CD4-positive, alpha-beta memory T cell (primary cell): ENCODE data around the gene TAF1B. TPM values are rescaled to one million over a fixed set of nuclear protein-coding genes. Genes with fewer than 3 reads are reported as not detected.

Experiments
- CTCF ChIA-PET: fragments of 350-600 bp; sonication (Branson Sonifier 250); formaldehyde crosslinking; loops from one replicate; lab custom pipeline; 2021; ENCODE audit warnings: inconsistent platforms; ENCODE audit not compliant: partially characterized antibody; lab: Charles Lee
- POLR2A ChIA-PET: fragments of 350-600 bp; sonication (Branson Sonifier 250); formaldehyde crosslinking; loops from one replicate; lab custom pipeline; 2021; ENCODE audit not compliant: partially characterized antibody; lab: Charles Lee
- DNase-seq, 5 donors: peaks; one replicate each; pipeline versions ENCODE4 v3.0.0 to v3.0.0-alpha.2; 2020 to 2022; ENCODE audit warnings: mixed read lengths in 1 of 5
- H3K27ac ChIP-seq: one replicate; pipeline ENCODE4 v1.7.0; 2013; ENCODE audit warnings: low read depth, low read length
- H3K27me3 ChIP-seq: 2 replicates; pipeline ENCODE4 v1.7.0; 2013; ENCODE audit warnings: mild to moderate bottlenecking, low read length, moderate library complexity; ENCODE audit not compliant: insufficient read depth
- H3K36me3 ChIP-seq: 2 replicates; pipeline ENCODE4 v1.7.0; 2013; ENCODE audit warnings: mild to moderate bottlenecking, low read length, moderate library complexity; ENCODE audit not compliant: insufficient read depth
- H3K4me1 ChIP-seq: 2 replicates; pipeline ENCODE4 v1.7.0; 2013; ENCODE audit warnings: mild to moderate bottlenecking, low read length, moderate library complexity; ENCODE audit not compliant: insufficient read depth
- H3K4me3 ChIP-seq, 2 donors: one replicate each; pipeline ENCODE4 v1.7.0; 2013; ENCODE audit warnings: low read length in 2 of 2, mild to moderate bottlenecking in 1 of 2
- H3K9me3 ChIP-seq, 2 donors: one replicate each; pipeline ENCODE4 v1.7.0; 2013; ENCODE audit warnings: low read length in 2 of 2, control low read depth in 1 of 2; ENCODE audit not compliant: control insufficient read depth in 1 of 2
- H3K27ac Mint-ChIP-seq, 7 donors: one replicate each; pipeline ENCODE4 v1.8.0; 2020 to 2021; ENCODE audit warnings: mixed read lengths in 7 of 7, mild to moderate bottlenecking in 6 of 7, inconsistent platforms in 3 of 7, moderate library complexity in 3 of 7
- H3K27me3 Mint-ChIP-seq, 2 donors: one replicate each; pipeline ENCODE4 v1.8.0; 2020 to 2021; ENCODE audit warnings: mixed read lengths in 2 of 2
- H3K36me3 Mint-ChIP-seq, 2 donors: one replicate each; pipeline ENCODE4 v1.8.0; 2020 to 2021; ENCODE audit warnings: mixed read lengths in 2 of 2, inconsistent platforms in 1 of 2, mild to moderate bottlenecking in 1 of 2
- H3K4me1 Mint-ChIP-seq, 4 donors: one replicate each; pipeline ENCODE4 v1.8.0; 2020 to 2021; ENCODE audit warnings: mixed read lengths in 4 of 4, mild to moderate bottlenecking in 1 of 4
- H3K4me3 Mint-ChIP-seq, 8 donors: one replicate each; pipeline ENCODE4 v1.8.0; 2020 to 2021; ENCODE audit warnings: mixed read lengths in 8 of 8, mild to moderate bottlenecking in 7 of 8, moderate library complexity in 6 of 8, inconsistent platforms in 3 of 8
- H3K9me3 Mint-ChIP-seq, 8 donors: one replicate each; pipeline ENCODE4 v1.8.0; 2020 to 2021; ENCODE audit warnings: mixed read lengths in 8 of 8, mild to moderate bottlenecking in 5 of 8, inconsistent platforms in 3 of 8, moderate library complexity in 1 of 8
- intact Hi-C: fragments of 100-400 bp; cut with micrococcal nuclease; formaldehyde crosslinking; loops from one replicate; pipeline ENCODE4 v1.15.1; 2023
- polyA plus RNA-seq, 2 donors: library from polyadenylated mRNA; unstranded; fragments of 300-500 nt; fragmentation: Illumina TruSeq; gene quantifications; one replicate each; pipeline ENCODE4 v1.2.3, GENCODE V29; 2021
- total RNA-seq, 2 experiments: library from RNA; stranded (reverse); gene quantifications; one replicate each; pipeline ENCODE4 v1.2.3, GENCODE V29; 2021

The TAF1B gene
- total and polyA plus RNA-seq, 4 experiments from 2014 or later, result 4.1 to 23.9 (median 17.8) TPM

GRCh38 chr2:9807555-9808305, 35.5 kb upstream of the TAF1B start:
- peaks cover 0 to 3% of the 10 kb centered on the region in 2 donors for H3K27me3 Mint-ChIP-seq
- H3K4me3 ChIP-seq, result no peak overlapping the region
- peak overlapping the region in 1 of 7 donors; percentile 44 for H3K27ac Mint-ChIP-seq
- no peaks in the 10 kb centered on the region for H3K4me1 Mint-ChIP-seq
- no peaks in the 10 kb centered on the region for H3K36me3 ChIP-seq
- H3K27ac ChIP-seq, result no peak overlapping the region
- H3K36me3 Mint-ChIP-seq, result no peaks in the 10 kb centered on the region
- no peak for DNase-seq
- ChIA-PET CTCF (interaction anchor here (1.4 kb wide), 1 partner anchor 10 kb away, joined by 3 read pairs; no protein-coding TSS in a partner anchor), POLR2A (no interaction called here)
- intact Hi-C loops, result no loop called here
- no peaks in the 10 kb centered on the region for H3K9me3 ChIP-seq
- H3K9me3 Mint-ChIP-seq, result no peaks in the 10 kb centered on the region
- H3K4me3 Mint-ChIP-seq, result no peak overlapping the region
- no peaks in the 10 kb centered on the region for H3K27me3 ChIP-seq
- H3K4me1 ChIP-seq, result no peaks in the 10 kb centered on the region

- Mint-ChIP-seq H3K27ac (no peak overlapping the region), H3K4me1 (no peaks in the 10 kb centered on the region), H3K36me3 (no peaks in the 10 kb centered on the region), H3K9me3 (no peaks in the 10 kb centered on the region), H3K27me3 (peaks cover 0 to 5% of the 10 kb centered on the region in 2 donors), H3K4me3 (no peak overlapping the region)
- DNase-seq, result no peak
- intact Hi-C loops, result no loop called here
- no peak overlapping the region for H3K4me3 ChIP-seq
- no peaks in the 10 kb centered on the region for H3K27me3 ChIP-seq
- H3K36me3 ChIP-seq, result no peaks in the 10 kb centered on the region
- H3K9me3 ChIP-seq, result no peaks in the 10 kb centered on the region
- peaks cover under 1% of the 10 kb centered on the region for H3K4me1 ChIP-seq
- no peak overlapping the region for H3K27ac ChIP-seq
- ChIA-PET POLR2A (no interaction called here), CTCF (interaction anchor here (1.4 kb wide), 1 partner anchor 11 kb away, joined by 3 read pairs; no protein-coding TSS in a partner anchor)
Measured at GRCh38 chr2:9808334-9809063, 34.8 kb upstream of the TAF1B start.

- CTCF ChIA-PET, result no interaction called here
- intact Hi-C loops, result no loop called here
- no peak for DNase-seq
- no peak overlapping the region for H3K4me3 Mint-ChIP-seq
- H3K9me3 Mint-ChIP-seq, result no peaks in the 10 kb centered on the region
- peaks cover 2 to 5% of the 10 kb centered on the region in 2 donors for H3K27me3 Mint-ChIP-seq
- H3K4me1 ChIP-seq, result peaks cover 6% of the 10 kb centered on the region
- H3K27me3 ChIP-seq, result no peaks in the 10 kb centered on the region
- no peaks in the 10 kb centered on the region for H3K36me3 ChIP-seq
- POLR2A ChIA-PET, result no interaction called here
- H3K27ac Mint-ChIP-seq, result no peak overlapping the region
- H3K27ac ChIP-seq, result no peak overlapping the region
- H3K9me3 ChIP-seq, result no peaks in the 10 kb centered on the region
- peaks cover 2 to 5% (median 4%) of the 10 kb centered on the region in 4 donors for H3K4me1 Mint-ChIP-seq
- no peak overlapping the region for H3K4me3 ChIP-seq
- H3K36me3 Mint-ChIP-seq, result no peaks in the 10 kb centered on the region
Measured at GRCh38 chr2:9809064-9809356, 34.3 kb upstream of the TAF1B start.

- H3K4me1 Mint-ChIP-seq, result peaks cover 2 to 6% (median 4%) of the 10 kb centered on the region in 4 donors
- H3K27me3 Mint-ChIP-seq, result peaks cover 2 to 5% of the 10 kb centered on the region in 2 donors
- H3K4me3 ChIP-seq, result no peak overlapping the region
- no peaks in the 10 kb centered on the region for H3K36me3 ChIP-seq
- intact Hi-C loops, result loop anchor here (10.0 kb wide), 2 partner anchors 635 to 855 kb away; partner anchors contain the start of gene ODC1
- peak overlapping the region in 1 of 7 donors; percentile 41 for H3K27ac Mint-ChIP-seq
- CTCF ChIA-PET, result interaction anchor here (0.6 to 9.0 kb wide), 2 partner anchors 41 to 237 kb away, joined by 3 to 125 read pairs; partner anchors contain the start of gene KLF11
- no peaks in the 10 kb centered on the region for H3K9me3 Mint-ChIP-seq
- H3K27ac ChIP-seq, result no peak overlapping the region
- H3K9me3 ChIP-seq, result no peaks in the 10 kb centered on the region
- no peaks in the 10 kb centered on the region for H3K36me3 Mint-ChIP-seq
- no peak overlapping the region for H3K4me3 Mint-ChIP-seq
- DNase-seq, result no peak
- peaks cover 6% of the 10 kb centered on the region for H3K4me1 ChIP-seq
- H3K27me3 ChIP-seq, result no peaks in the 10 kb centered on the region
- POLR2A ChIA-PET, result interaction anchor here (0.6 kb wide), 1 partner anchor 225 kb away, joined by 3 read pairs; no protein-coding TSS in a partner anchor
Measured at GRCh38 chr2:9809448-9810088, 33.7 kb upstream of the TAF1B start.

GRCh38 chr2:9811216-9811615, 32.1 kb upstream of the TAF1B start:
- intact Hi-C loops, result loop anchor here (10.0 kb wide), 2 partner anchors 634 to 854 kb away; partner anchors contain the start of gene ODC1

GRCh38 chr2:9811679-9812511, 31.4 kb upstream of the TAF1B start:
- Mint-ChIP-seq H3K27ac (no peak overlapping the region), H3K4me1 (peaks cover 9 to 13% (median 11%) of the 10 kb centered on the region in 4 donors), H3K9me3 (no peaks in the 10 kb centered on the region), H3K4me3 (no peak overlapping the region), H3K27me3 (peaks cover 2 to 5% of the 10 kb centered on the region in 2 donors), H3K36me3 (no peaks in the 10 kb centered on the region)
- no peaks in the 10 kb centered on the region for H3K36me3 ChIP-seq
- no peaks in the 10 kb centered on the region for H3K27me3 ChIP-seq
- no peak for DNase-seq
- no peak overlapping the region for H3K4me3 ChIP-seq
- no peaks in the 10 kb centered on the region for H3K9me3 ChIP-seq
- no peak overlapping the region for H3K27ac ChIP-seq
- ChIA-PET CTCF (interaction anchor here (0.5 to 9.0 kb wide), 10 partner anchors 10 to 234 kb away, joined by 3 to 125 read pairs (median 5); partner anchors contain the start of genes KLF11 and TAF1B), POLR2A (no interaction called here)
- peaks cover 6% of the 10 kb centered on the region for H3K4me1 ChIP-seq
- intact Hi-C loops, result loop anchor here (10.0 kb wide), 2 partner anchors 633 to 853 kb away; partner anchors contain the start of gene ODC1

More at GRCh38 chr2:9811216-9811615, 32.1 kb upstream of the TAF1B start:
- Mint-ChIP-seq H3K4me1 (peaks cover 6 to 10% (median 9%) of the 10 kb centered on the region in 4 donors), H3K36me3 (no peaks in the 10 kb centered on the region), H3K27ac (no peak overlapping the region), H3K9me3 (no peaks in the 10 kb centered on the region), H3K4me3 (no peak overlapping the region), H3K27me3 (peaks cover 2 to 5% of the 10 kb centered on the region in 2 donors)
- no peak for DNase-seq
- ChIA-PET POLR2A (no interaction called here), CTCF (interaction anchor here (0.5 to 9.0 kb wide), 4 partner anchors 12 to 235 kb away, joined by 3 to 125 read pairs (median 5); partner anchors contain the start of gene KLF11)
- Histone ChIP-seq H3K27ac (no peak overlapping the region), H3K9me3 (no peaks in the 10 kb centered on the region), H3K27me3 (no peaks in the 10 kb centered on the region), H3K4me1 (peaks cover 6% of the 10 kb centered on the region), H3K36me3 (no peaks in the 10 kb centered on the region), H3K4me3 (no peak overlapping the region)
